ENCODE results near the gene ARHGEF19. TPM values are rescaled to one million over a fixed set of nuclear protein-coding genes. Genes with fewer than 3 reads are reported as not detected.

Gene ARHGEF19
- total and polyA plus RNA-seq, 10 of the 15 experiments (the other 5 are each of a cell fraction or from before 2014, with no cell fraction given): 0.15 to 2.9 (median 0.67) TPM; not detected in 1

GRCh38 chr1:16262067-16262466 lies 49.6 kb upstream of the ARHGEF19 start:
- in situ Hi-C loops (cut with MboI): no loop called here

More at GRCh38 chr1:16262067-16262466, 49.6 kb upstream of the ARHGEF19 start:
- Histone ChIP-seq H3K79me2 (ENCODE audit: control insufficient read depth, insufficient read depth, low read length) (peaks cover 5% of the 10 kb centered on the region; the same call in 1 of the 2 replicates), H4K20me1 (ENCODE audit: control insufficient read depth, insufficient read depth) (no peaks in the 10 kb centered on the region), H3K4me1 (ENCODE audit: control insufficient read depth, insufficient read depth, low read length) (no peaks in the 10 kb centered on the region), H3K4me2 (ENCODE audit: control insufficient read depth, insufficient read depth) (no peak overlapping the region), H3K36me3 (ENCODE audit: control insufficient read depth in 2 of 2, insufficient read depth in 2 of 2, low read length in 1 of 2) (no peaks in the 10 kb centered on the region), H3K27ac (ENCODE audit: control insufficient read depth, insufficient read depth) (no peak overlapping the region), H3K9me3 (replicated peaks; ENCODE audit: control insufficient read depth, insufficient read depth, low read length) (no peaks in the 10 kb centered on the region), H3K27me3 (replicated peaks in 1 of 2; ENCODE audit: control insufficient read depth in 2 of 2, insufficient read depth in 2 of 2, low read length in 1 of 2) (no peaks in the 10 kb centered on the region), H2AFZ (ENCODE audit: control insufficient read depth, low read depth, low read length) (no peak overlapping the region), H3K4me3 (no peak overlapping the region), H3K9ac (ENCODE audit: control insufficient read depth, insufficient read depth, low read length) (no peak overlapping the region)
- intact Hi-C loops (cut with micrococcal nuclease; ENCODE audit: unreplicated experiment): no loop called here
- WGBS (ENCODE audit: insufficient coverage, insufficient replicate concordance, low lambda C conversion rate, missing lambda C conversion rate): 100% methylated on average over 1 of the region's 1 CpG
- BruUV-seq (replicated peaks): no TSS peak
- ChIA-PET SMC1A (ENCODE audit: uncharacterized antibody, unreplicated experiment) (no interaction called here), CTCF (interaction anchor here (1.5 kb wide), 1 partner anchor 16 kb away, joined by 3 read pairs; no protein-coding TSS in a partner anchor), RAD21 (ENCODE audit: unreplicated experiment) (no interaction called here), POLR2A (no interaction called here)
- TF ChIP-seq RUNX3 (IDR thresholded peaks at IDR 0.05; ENCODE audit: low read length) (no peak), ASH2L (IDR thresholded peaks at IDR 0.05; ENCODE audit: borderline replicate concordance, low read depth) (no peak), USF2 (IDR thresholded peaks at IDR 0.05; ENCODE audit: borderline replicate concordance, low read depth, low read length) (no peak), MYC (IDR thresholded peaks at IDR 0.05; ENCODE audit: insufficient read depth, insufficient read length, insufficient replicate concordance, low read length, severe bottlenecking) (no peak), GATAD2B (conservative IDR thresholded peaks at IDR 0.05; ENCODE audit: low read depth) (no peak), RCOR1 (conservative IDR thresholded peaks at IDR 0.05; ENCODE audit: low read depth, low read length) (no peak), TAF1 (IDR thresholded peaks at IDR 0.05; ENCODE audit: borderline replicate concordance, low read depth, low read length) (no peak), HSF1 (IDR thresholded peaks at IDR 0.05; ENCODE audit: low read depth, low read length) (no peak)
- DNase-seq (ENCODE audit: low read depth, low spot score) (no peak), FAIRE-seq (no peak), ATAC-seq (no peak)

All from GM12878 (cell line).